Measurements from ENCODE around the gene ZNF444.

GRCh38 chr19:56106993-56107392 is 34.1 kb upstream of the ZNF444 start:
- TF ChIP-seq CTCF (IDR thresholded peaks at IDR 0.05 in 8 of 11, conservative IDR thresholded peaks at IDR 0.05 in 3 of 11) (no peak), POLR2A (IDR thresholded peaks at IDR 0.05) (no peak), POLR2AphosphoS5 (IDR thresholded peaks at IDR 0.05) (peak in 1 of 3 donors; percentile 9)
